HG03558 (cell line): ENCODE measurements around the gene THTPA.

Experiments used
- ATAC-seq: cut with Tn5 transposase; IDR thresholded peaks from one replicate; pipeline ENCODE4 v1.9.1; 2021; ENCODE audit warnings: moderate number of reproducible peaks; ENCODE audit not compliant: unreplicated experiment; ENCODE audit errors: extremely low read depth

The THTPA gene

DNA sequence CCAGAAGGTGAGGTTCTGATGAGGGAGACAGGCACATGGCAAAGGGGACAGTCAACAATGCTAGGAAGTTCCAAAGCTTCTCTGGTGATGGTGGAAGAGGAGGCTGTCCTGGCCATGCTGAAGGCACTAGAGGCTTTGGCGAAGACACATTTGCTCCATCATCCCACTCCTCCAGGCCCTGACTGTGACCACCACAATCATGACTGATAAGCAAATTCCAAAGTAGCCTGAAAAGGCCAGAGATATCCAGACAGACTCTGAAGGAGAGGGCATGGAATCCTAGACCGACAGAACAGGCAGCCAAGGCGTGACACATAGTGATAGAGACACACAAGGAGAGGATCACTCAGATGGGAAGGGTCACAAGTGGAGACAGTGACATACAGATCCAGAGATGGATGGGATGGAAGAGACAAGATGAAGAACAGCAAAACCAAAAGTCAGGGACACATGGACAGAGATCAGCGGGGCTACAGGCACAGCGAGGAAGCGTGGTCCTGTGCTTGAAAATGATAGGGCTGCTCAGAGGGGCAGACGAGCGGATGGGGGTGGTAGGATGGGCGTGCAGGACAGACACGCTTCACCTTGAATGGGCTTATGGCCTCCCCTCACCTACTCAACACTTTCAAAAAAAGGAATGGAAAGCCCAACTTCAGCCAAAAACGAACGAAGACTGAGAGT lies 5.8 kb upstream of the THTPA start:
- ATAC-seq: no peak

- no peak for ATAC-seq
Observed at GRCh38 chr14:23550812-23551265, 5.2 kb upstream of the THTPA start.

DNA sequence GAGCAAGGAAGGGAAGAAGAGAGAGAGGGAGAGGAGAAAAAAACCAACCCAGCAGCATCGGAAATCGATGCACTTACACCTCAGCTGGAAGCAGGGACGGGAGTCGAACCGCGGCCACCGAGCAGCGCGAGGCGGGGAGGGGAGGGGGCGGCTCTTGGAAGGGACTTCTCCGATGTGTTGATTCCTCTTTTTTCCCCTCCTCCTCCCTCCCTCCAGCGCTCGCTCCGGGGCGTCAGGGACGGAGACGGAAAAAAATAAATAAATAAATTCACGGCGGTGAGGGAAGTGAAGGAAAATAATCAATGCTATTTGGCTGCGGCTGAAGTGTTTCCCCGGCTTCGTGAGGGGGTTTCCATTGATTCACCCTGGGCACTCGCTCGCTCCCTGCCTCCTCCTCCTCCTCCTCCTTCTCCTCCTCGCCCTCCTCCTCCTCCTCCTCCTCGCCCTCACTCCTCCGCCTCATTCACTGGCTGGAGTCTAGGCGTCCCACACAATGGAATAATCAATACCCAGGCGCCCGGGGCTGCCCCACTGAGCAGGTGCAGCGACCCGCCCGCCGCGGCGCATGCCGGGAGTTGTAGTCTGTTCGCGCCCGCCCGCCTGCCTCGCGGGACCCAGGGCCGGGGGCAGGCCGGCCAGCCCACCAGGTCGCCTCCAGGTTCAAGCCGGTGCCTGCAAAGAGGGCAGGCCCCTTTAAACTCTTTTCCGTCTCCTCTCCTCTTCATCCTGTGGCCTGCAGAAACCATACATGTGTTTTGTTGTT lies 4.6 kb upstream of the THTPA start, which contains the start of gene ZFHX2:
Gene ZFHX2, minus strand, starts transcription at position 500 of the 763 bp plus-strand sequence. CDS start 16,440 bp downstream, outside the sequence.
- no peak for ATAC-seq

DNA sequence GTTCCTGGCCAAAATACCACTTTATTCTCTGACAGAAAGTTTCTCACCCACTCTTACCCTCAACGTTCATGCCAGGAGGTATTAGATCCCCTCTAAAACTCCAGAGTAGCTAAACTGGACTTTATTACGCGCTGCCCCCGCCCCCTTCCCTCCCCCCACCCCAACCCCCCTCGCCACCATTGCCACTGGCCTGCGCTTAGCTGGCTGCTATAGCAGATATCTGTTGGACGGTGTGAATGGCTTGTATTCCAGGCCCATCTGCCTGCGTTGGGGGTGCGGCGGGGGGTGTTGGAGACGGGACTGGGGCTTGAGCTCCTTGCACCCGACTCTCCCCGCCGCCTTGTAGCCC lies 564 bp upstream of the THTPA start:
- ATAC-seq: no peak

DNA sequence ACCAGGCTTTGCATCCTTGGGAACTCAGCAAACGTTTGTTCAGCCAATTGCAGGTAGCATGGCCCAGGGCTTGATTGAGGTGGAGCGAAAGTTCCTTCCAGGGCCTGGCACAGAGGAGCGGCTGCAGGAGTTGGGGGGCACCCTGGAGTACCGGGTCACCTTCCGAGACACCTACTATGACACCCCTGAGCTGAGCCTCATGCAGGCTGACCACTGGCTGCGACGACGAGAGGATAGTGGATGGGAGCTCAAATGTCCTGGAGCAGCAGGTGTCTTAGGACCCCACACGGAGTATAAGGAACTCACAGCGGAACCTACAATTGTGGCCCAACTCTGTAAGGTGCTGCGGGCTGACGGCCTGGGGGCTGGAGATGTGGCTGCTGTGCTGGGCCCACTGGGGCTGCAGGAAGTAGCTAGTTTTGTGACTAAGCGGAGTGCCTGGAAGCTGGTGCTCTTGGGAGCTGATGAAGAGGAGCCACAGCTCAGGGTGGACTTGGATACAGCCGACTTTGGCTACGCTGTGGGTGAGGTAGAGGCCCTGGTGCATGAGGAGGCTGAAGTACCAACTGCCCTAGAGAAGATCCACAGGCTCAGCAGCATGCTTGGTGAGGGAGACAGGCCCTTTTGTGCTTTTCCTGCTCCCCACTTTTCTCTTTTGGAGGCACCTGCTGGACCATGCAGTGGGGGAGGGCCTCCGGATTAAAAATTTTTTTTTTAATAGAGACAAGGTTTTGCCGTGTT lies 799 bp downstream of the THTPA start:
- no peak for ATAC-seq

GRCh38 chr14:23557521-23557920 lies 1.4 kb downstream of the THTPA start:
- ATAC-seq: no peak

DNA sequence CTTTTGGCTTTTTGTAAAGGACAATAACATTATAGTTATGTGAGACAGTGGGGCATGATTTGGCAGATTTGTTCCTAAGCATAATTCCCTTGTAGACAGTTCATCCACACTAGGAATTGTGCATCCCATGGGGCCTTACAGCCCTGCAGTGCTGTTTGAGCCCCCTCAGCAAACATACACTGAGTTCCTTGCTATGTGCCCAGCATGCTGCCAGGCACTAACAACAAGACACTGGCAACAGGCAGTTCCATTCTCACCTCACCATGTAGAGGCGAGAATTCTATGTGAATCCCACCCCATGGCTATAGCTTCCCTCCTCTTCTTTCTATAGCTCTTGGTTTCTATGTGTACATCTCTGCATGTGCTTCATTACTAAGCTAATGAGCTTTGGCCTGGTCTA lies 1.9 kb downstream of the THTPA start:
- no peak for ATAC-seq

GRCh38 chr14:23558346-23559009 lies 2.4 kb downstream of the THTPA start:
- ATAC-seq: no peak

- no peak for ATAC-seq
Observed at GRCh38 chr14:23559010-23559925, 3.2 kb downstream of the THTPA start.

GRCh38 chr14:23559926-23560520 lies 4.0 kb downstream of the THTPA start:
- no peak for ATAC-seq

- no peak for ATAC-seq
Observed at GRCh38 chr14:23561259-23561658, 5.2 kb downstream of the THTPA start.

DNA sequence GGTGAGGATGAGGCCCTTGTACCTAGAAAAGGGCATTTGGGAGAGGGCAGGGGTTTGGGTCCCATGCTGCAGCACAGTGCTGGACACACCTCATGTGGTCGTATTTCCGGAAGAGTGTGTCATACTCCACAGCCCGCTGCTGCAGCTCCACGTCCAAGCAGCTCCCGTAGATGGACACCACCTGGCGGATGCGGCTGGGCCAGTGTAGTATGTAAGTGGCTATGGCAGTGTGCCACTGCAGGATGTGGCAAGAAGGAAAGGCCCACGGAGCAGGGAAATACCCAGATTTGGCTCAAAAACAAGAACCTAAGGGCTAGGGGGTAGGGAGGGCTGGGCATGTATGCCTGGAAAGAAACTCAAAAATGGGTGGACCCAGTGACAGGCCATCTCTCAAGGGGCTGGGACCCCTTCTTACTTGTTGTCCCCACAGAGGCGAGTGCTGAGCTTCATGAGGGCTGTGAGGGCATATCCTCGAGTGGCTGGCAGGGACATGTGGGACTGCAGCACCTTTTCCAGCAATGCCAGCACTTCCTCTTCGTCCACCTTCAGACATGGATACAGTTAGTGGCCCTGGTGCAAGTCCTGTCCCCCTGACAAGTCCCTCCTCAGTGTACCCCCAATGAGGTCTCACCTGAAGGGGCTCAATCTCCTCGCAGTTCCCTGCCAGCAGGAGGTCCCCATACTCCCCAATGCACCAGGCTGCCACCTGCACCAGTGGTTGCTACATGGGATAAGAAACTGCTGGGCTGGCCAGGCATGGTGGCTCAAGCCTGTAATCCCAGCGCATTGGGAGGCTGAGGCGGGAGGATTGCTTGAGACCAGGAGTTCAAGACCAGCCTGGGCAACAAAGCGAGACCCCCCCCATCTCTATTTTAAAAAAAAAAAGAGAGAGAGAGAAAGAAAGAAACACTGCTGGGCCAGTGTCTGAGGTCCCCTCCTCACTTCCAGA lies 6.1 kb downstream of the THTPA start:
- ATAC-seq: no peak

DNA sequence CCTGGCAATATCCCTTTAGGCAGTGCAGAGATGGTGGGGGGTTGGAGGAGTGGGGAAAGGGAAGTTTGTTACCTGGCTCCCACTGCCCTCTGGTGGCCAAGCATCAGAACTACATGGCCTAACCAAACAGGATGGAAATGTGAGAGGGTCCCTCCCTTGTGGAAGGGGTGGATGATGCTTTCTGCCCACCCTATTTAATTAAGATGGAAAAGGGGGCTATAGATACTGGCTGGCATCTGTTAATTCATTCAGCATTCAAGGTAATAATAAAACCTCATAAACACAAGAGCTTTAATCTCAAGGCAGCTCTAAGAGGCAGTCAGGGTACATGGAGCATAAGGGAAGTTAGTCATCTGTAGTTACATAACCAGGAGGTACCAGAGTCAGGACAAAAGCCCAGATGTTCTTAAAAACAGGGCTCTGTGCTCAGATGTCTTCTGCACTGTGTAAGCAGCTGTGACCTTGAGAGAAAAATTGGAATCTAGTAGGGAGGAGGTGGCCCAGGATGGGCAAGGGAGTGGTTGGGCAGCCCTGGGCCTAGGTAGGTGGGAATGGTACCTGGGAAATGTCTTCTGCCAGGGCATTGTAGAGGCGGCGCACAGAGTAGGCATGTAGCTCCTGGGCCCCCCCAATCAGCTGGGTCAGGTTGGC lies 6.9 kb downstream of the THTPA start:
- ATAC-seq: no peak

- no peak for ATAC-seq
Observed at GRCh38 chr14:23563473-23564180, 7.6 kb downstream of the THTPA start.

DNA sequence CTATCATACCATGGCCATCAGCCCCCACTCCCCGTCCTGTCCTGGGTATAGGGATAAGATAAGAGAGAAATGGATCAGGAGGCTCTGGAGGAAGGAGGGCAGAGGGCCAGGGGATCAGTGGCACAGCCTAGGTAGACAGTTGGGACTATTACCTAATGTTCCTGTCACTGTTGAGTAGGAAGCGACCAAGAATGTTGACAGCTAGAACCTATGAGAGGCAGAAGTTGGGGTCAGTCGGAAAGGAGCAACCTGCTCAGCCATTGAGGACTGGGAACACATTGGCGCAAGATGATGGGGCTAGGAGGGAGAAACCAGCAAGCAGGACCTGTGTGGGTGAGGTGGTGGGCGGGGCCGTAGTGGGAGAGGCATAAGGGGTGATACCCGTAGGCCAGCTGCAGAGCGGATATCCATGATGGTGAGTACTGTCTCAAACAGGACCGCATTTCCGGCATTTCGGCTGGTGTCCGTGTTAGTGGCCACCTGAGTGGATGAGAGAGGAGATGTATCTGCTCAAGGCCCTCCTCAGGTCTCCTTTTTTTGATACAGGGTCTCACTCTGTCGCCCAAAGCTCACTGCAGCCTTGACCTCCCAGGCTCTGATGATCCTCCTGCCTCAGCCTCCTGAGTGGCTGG lies 8.2 kb downstream of the THTPA start:
- ATAC-seq: no peak

DNA sequence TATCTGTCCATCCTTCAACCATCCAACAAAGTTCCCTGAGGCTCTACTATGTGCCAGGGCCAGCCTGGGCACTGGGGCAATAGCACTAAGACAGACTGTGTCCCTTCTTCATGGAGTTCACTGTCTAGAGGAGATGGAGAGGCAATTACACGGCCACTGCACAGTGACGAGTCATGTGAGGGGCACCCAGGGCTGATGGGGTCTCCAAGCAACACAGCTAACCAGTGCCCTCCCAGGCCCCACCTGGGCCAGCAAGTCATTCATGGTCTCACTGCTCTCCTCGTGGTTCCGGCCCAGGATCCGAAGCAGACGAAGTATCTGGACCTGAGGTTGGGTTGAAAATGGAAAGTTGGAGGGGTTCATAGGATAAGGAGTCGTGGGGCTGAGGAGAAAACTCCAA lies 8.8 kb downstream of the THTPA start:
- ATAC-seq: no peak

DNA sequence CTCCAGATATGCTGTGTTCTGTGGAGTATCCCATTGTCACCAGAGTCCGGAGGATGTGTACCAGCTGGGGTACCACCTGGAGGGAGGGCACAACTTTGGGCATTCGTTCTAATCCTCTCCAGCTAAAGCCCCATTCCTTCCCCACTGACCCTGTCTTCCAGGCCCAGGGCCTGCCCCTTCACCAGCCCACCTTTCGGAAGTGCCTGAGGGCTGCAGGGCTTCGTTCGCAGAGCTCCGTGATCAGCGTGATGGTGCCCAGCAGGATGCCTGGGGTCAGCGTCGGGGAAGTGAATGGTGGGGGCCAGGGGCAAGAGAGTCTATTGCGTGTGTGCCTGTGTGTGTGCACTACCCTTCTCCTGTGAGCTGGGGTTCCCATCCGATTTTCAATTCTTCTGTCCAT lies 9.6 kb downstream of the THTPA start:
- ATAC-seq: no peak
